Cardiac fibroblast (primary cell): ENCODE results near the gene ACSS2.

ENCODE experiments used
- DNase-seq, 2 donors: peaks; one replicate each; pipeline versions ENCODE4 v3.0.0 to v3.0.0-alpha.2; 2010; ENCODE audit warnings: low read depth in 2 of 2
- H3K4me3 ChIP-seq, 2 donors: replicated peaks in 1 of 2; 1 replicate in 1 of 2; 2 replicates in 1 of 2; pipeline ENCODE4 v1.5.1; 2011; ENCODE audit warnings: low read depth in 2 of 2, low read length in 2 of 2, mild to moderate bottlenecking in 2 of 2, moderate library complexity in 1 of 2
- TF ChIP-seq, protein P1 (sequence below): IDR thresholded peaks from one replicate; pipeline ENCODE4 v1.5.1; 2011; ENCODE audit warnings: low read depth, mild to moderate bottlenecking, low read length, inconsistent platforms

The ACSS2 gene

GRCh38 chr20:34945315-34946077 lies 69.1 kb downstream of the ACSS2 start:
- TF ChIP-seq, protein P1, sequence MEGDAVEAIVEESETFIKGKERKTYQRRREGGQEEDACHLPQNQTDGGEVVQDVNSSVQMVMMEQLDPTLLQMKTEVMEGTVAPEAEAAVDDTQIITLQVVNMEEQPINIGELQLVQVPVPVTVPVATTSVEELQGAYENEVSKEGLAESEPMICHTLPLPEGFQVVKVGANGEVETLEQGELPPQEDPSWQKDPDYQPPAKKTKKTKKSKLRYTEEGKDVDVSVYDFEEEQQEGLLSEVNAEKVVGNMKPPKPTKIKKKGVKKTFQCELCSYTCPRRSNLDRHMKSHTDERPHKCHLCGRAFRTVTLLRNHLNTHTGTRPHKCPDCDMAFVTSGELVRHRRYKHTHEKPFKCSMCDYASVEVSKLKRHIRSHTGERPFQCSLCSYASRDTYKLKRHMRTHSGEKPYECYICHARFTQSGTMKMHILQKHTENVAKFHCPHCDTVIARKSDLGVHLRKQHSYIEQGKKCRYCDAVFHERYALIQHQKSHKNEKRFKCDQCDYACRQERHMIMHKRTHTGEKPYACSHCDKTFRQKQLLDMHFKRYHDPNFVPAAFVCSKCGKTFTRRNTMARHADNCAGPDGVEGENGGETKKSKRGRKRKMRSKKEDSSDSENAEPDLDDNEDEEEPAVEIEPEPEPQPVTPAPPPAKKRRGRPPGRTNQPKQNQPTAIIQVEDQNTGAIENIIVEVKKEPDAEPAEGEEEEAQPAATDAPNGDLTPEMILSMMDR: no peak
- H3K4me3 ChIP-seq: no peak overlapping the region
- no peak for DNase-seq

GRCh38 chr20:34946661-34947060 lies 70.2 kb downstream of the ACSS2 start:
- DNase-seq: no peak
- H3K4me3 ChIP-seq: no peak overlapping the region
- TF ChIP-seq, protein P1: no peak

GRCh38 chr20:34947336-34947735 lies 70.9 kb downstream of the ACSS2 start:
- no peak overlapping the region for H3K4me3 ChIP-seq
- DNase-seq: no peak
- TF ChIP-seq, protein P1: no peak

DNA sequence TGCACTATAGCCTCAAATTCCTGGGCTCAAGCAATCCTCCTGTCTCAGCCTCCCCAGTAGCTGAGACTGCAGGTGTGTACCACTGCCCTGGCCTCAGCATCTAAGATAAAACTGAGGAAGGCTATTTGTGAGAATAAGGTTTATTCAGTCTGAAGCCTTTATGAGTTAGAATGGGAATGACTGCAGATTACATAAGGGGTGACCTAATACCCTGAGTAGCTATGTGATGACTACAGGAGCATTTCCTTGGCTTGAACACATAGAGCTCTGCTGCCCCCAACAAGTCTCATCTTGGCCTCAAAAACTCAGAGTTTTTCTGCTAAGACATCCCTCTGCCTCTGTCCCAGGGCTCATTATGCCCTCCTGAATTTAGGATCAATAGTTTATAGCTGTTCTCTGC lies 71.6 kb downstream of the ACSS2 start:
- DNase-seq: peak; percentile 54 to 84
- TF ChIP-seq, protein P1: no peak
- no peak overlapping the region for H3K4me3 ChIP-seq

DNA sequence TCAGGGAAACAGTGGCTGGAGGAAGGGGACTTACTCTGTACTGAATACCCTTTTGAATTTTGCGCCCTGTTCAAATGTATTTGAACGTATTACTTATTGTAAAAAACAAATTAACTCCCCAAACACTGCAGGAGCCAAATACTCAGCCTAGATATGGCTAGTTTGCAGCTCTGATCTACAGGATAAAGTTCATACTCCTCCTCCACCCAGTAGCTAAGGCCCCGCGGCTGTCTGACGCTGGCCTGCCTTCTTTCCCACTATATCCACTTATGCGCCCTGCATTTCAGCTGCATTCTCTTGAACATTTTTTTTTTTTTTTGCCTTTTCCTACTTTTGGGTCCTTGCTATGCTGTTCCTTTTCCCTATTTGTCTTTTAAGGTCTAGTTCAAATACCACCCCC lies 72.7 kb downstream of the ACSS2 start:
- TF ChIP-seq, protein P1: no peak
- no peak overlapping the region for H3K4me3 ChIP-seq
- DNase-seq: no peak

DNA sequence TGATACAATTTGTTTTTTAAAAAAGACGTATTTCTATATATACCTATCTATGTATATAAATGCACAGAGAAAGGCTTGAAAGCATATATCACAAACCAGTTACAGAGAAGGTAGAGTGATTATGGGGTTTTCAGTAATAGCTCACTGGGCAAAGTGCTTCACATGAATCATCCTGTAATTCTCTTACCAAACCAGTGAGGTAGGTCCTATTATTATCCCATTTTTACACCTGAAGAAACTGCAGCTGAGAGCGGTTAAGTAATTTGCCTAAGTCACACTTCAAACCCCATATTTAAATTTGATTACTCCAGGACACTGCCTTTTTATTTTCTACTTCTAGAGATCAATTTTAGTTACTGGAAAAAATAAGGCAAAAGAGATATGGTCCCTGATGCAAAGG lies 74.8 kb downstream of the ACSS2 start:
- H3K4me3 ChIP-seq: no peak overlapping the region
- no peak for DNase-seq
- TF ChIP-seq, protein P1: no peak

- TF ChIP-seq, protein P1: no peak
- H3K4me3 ChIP-seq: no peak overlapping the region
- no peak for DNase-seq
These were observed 75.2 kb downstream of the ACSS2 start for GRCh38 chr20:34951652-34952051.
